Ecto neural progenitor cell (in vitro differentiated cells): Measurements from ENCODE around the gene FILIP1L.

Experiments
- DNase-seq: peaks from one replicate; pipeline ENCODE4 v3.0.0-alpha.2; 2018; ENCODE audit warnings: low spot score

Gene FILIP1L

DNA sequence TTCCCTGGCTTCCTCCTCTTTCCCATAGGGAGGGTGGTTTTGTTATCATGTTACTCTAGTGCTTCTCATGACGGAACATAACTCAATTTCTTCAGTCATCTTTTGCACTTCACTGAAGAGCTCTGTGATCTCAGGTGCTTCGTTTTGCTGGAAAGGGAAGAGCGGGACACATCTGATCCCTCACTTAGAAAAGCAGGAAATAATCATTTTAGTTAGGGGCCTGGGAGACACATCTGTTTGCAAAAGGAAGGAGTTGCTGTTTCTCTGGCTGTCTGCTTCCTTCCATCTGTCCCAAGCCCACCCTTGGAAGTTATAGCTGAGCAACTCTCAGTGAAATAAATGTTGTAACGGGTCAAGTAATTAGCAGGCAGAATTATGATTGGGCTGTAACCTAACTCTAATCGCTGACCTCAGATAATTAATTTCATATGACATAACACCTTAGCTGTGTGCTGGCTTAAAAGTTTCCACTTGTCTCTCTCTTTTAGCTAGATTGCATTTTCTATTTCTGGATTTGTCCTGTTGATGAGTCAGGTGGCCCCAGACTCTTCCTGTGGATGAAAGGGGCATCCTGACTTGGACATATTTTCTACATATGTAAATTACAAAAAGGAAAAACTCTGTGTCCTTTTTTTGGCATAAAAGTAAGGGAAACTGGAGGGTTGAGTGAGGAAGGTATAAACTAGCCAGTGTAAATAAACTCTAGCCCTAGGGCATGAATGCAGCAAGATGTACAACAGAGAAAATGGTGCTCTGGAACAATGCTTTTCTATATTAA lies 11.0 kb upstream of the FILIP1L start:
- DNase-seq = no peak

DNA sequence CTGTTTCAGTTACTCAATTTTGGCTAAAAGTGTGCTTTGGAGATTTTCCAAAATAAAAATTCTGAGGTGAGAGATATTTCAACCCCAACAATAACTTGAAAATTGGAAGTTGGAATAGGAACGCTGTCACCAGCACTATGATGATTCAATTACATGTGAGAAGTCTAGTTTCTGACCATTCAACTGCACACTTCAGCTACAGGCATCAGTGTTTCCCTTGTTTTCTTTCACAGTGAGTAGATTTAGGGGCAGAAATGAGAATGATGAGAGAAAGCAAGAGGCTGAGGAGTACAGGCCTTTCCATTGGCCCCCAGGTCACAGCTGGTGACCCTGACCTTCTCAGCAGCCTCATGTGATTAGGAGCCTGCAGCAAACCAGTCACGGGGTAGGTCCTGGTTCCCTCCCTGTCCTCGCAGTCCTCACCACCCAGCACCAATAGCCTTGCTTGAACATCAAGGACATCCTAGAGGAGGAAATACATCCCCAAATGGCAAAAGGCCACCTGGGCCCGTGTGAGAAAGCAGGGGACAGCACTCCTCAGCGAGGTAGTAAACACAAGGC lies 10.0 kb upstream of the FILIP1L start:
- no peak for DNase-seq

DNA sequence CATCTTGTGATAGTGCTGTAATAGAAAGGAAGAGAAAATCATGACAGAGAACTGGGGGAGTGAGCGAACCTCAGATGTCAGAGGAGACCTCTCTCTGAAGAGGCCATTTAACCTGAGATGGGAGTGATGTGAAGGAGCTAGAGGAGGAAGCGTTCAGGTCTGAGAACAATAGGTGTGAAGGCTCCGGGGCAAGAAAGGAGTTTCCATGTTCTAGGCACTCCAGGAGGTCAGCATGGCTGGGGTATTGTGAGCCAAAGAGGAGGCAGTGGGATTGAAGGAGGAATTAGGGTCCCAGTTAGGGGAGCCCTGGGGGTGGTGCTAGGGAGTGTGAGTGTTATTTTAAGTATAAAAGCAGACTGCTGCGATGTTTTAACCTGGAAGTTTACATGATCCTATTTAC lies 8.8 kb upstream of the FILIP1L start:
- DNase-seq = no peak

DNA sequence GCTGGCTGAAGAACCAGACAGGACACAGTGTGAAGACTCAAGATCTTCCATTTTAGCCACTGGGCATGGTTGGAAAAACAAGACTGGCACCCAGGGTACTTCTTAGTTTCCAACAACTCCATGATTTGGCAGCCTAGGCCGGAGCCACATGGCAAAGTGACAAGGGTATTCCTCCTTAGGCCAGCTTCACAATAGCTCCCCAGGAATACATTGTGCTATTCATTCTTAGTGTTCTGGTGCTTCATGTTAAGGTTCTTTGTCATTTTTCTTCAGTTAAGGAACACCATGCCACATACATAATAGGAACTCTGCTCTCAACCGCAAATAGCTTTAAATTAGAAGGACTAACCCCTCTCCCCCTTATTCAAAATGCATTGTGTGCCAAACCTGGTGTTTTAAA lies 8.0 kb upstream of the FILIP1L start:
- no peak for DNase-seq

DNA sequence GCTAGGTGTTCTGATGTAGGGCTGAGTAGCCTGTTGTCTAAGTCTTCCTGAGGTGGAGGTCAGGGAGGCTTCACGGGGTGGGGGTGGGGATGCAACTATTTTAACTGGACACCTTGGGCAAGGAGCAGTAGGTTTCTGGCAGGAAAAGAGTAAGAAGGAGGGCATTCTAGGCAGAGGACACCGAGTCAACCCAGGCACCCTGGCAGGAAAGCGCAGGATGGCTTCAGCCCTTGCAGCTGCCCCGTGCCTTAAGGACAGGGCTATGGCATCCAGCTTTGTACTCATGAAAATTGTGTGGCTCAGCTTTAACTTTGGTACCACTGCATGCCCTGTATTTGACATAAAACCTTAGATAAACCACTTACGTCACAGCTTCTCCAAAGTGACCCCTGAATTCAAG lies 6.4 kb upstream of the FILIP1L start:
- DNase-seq = no peak

DNA sequence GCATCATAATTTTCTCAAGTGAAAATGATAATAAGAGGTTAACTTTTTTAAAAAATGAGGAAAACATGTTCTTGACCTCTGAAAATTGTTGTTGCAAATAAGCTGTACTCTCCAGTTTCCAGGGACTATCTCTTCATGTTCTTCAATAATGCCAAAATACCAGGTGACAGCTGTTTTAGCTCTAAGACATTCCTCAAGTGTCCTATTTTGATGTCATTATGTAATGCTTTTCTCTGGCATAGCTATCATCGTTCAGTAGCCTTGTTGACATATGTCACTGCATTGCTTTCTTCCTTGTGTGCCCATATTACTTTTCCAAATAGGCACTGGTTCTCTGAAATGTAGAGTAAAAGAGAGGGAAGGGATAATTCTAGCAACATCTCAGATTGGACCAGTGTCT lies 5.7 kb upstream of the FILIP1L start:
- DNase-seq = no peak

DNA sequence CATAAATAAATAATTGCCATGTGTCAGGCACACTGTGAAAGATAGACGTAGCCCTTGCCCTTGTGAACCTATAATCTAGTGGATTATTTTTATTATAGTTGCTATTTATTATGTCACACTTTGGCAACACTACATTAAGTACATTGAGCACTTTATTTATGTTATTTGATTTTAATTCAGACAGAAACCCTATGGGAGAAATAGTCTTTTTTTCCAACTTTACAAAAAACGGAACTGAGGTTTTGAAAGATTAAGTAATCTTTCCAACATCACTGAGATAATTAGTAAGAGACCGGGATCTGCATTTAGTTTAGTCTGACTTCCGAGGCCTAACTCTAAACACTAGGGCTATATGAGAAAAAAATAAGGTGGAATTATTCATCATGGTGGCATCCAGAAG lies 2.8 kb upstream of the FILIP1L start:
- DNase-seq = no peak

DNA sequence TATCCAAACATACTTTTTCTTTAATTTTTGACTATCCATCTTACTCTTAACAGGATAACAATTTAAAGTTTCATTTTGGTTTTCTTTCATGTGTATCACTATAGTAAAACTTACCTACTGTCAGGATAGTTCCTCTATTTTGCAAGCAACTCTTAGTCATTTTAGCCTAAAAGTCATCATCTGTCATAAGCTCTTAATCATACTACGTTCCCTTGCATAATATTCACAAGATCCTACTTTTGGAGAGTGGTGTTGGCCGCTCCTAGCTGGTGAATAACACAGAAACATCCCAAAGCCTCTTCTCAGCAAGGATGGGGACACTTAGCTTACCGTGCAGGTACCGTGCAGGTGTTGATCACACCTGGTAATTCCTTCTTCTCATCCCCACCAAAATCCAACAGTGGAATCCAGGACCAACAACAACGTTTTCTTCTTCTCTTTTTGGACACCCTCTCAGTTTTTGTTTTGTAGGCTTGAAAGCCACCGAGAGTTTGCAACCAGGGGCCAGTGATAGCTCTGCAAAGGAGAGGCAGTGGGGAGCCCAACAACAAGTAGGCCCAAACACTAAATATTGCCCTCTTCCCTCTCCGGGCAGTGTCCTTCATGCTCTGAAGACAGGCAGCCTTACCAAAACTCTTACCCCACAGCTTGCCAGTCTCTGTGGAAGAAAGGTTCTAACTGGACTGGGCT lies 433 bp downstream of the FILIP1L start:
- no peak for DNase-seq

DNA sequence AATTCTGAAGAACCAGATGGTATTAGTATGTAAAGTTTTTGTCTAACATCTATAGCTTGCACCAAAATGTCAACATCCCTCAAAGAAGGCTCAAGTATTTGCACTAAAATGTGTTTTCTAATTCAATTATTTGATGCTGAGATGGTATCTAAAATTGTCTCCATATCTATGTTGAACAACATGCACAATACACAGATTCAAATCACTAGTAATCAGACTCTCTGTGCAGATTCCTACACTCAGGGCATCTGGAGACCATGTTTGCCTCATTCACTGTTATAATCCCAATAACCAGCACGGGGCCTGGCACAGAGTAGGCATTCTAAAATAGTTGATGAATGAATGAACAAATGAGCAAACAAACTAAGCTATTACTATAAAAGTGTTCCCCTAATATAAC lies 2.6 kb downstream of the FILIP1L start:
- no peak for DNase-seq

DNA sequence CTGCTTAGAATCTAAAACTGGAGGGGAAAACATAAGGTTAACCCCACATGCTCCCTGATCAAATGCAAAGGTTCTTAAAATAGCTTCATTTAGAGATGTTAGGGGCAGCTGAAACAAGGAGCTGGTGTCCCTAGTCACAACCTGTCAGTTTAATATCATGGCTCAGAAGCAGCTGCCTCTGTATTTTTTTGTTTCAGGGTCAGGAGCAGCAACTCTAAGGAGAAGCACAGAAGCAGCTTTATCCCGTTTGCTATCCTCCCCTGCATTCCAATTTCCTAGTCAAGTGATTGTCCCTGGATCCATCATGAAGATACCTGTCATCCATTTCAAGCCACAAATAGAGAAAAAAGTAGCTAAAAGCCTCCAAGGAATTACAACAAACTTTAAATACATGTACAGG lies 4.1 kb downstream of the FILIP1L start:
- DNase-seq = no peak

DNA sequence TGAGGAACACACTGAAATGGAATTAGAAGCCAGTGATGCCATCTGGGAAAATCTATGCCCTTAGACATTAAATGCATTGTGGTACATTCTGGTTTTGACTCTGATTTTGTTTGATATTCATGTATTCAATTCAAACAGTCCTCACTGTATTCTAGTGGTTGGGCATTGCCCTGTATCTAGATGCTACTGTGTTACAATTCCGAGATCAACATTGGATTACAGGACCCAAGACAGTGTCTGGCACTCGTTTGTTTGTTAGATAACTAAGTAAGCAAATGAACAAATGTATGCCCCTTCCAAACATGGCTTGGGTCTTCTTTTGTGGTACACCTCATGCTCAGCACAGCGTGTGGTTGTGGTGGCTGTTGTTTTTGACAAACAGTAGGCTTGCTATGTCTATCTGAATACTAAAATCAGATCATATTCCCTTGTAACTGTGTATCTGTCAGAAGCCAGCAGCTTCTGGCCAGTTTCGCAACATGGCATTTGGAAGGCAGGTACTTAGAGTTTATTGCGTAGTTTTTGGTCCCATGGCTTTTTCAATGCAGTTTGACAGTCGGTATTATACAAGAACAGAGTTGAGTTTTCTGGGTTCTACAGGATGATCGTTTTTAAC lies 5.7 kb downstream of the FILIP1L start:
- no peak for DNase-seq

DNA sequence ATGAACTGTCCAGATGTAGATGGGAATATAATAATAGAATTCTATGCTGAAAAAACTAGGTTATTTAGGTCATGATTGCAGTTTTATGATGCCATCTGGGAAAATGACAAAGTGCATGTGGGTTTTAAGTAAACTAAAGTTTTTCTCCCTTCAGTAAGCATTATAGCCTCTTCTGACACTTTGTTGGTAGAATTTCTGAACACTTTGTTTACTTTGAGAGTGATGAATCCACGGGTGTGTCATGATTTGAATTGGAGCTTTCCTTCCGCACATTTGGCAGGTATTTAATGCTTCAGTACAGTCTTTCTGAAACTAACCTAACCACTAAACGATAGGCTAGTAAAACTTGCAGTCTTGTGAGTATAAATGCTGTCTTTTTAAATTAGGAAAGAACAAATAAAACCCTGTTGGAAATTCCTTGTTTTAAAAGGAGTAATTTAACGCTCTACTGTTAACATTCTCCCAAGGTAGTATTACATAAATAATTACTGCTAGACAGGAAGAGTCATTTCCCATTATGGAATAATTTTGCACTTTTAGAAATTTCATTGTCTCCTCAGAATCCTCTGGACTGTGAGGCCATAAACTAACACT lies 7.0 kb downstream of the FILIP1L start:
- DNase-seq = no peak

DNA sequence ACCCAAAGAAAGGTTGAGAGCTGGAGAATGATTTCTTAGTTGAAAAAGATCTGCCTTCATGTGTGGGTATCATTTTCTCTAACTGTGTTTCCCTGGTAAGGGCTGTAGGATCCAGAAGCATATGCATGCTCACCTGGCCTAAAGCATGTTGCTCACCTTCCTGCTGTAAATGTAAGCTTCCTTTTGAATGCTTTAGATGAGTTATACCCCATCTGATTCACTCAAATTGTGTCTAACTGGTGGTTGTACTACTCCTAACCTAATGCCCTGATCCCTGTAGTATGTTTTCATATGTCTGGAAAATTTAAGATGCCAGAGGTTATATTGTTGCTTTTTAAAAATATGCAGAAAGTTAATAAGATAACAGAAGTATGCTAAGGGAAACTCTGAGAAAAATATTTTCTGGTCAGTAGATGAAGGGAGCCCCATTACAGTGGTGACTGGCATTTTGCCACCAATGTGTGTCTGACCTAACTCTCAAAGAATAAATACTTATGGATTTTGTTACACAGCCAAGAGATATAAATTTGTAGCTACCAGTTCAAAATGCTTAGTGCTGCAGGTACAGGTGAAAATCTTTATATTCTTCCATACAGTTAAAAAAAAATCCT lies 7.7 kb downstream of the FILIP1L start:
- no peak for DNase-seq

DNA sequence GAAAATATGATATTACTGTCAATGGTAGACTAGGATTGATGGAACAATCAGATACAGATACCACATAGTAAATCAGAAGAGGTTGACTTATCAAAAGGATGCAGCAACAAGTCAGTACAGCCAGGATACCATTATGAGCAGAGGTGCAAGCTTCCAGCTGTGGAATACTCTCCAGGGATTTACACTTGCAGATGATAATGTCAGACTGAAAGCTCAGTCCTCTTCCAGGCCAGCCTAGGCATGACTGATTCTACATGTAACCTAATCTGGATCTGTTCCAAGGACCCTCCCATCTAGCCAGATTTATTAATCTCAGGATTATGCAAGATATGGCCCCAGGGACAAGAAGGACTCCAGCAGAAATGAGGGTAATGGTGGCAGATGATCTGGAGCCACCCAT lies 8.2 kb downstream of the FILIP1L start:
- DNase-seq = no peak

DNA sequence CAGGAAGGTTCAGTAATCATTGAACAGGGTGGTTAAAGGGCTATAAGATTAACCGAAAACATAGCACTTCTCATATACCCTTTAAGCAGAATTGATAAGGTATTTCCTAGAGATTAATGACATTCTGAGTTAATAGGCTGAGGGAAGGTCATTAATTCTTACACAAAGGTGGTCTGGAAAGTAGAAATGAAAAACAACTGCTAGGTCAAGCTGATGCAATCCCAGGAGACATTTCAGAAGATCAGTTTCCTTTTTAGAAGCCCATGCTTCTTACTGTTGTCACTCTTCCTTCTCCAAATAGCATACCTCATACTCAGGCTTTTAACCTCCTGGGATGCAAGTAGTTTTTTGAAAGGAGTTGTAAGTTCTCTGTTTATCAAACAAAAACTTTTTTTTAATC lies 8.8 kb downstream of the FILIP1L start:
- DNase-seq = no peak

DNA sequence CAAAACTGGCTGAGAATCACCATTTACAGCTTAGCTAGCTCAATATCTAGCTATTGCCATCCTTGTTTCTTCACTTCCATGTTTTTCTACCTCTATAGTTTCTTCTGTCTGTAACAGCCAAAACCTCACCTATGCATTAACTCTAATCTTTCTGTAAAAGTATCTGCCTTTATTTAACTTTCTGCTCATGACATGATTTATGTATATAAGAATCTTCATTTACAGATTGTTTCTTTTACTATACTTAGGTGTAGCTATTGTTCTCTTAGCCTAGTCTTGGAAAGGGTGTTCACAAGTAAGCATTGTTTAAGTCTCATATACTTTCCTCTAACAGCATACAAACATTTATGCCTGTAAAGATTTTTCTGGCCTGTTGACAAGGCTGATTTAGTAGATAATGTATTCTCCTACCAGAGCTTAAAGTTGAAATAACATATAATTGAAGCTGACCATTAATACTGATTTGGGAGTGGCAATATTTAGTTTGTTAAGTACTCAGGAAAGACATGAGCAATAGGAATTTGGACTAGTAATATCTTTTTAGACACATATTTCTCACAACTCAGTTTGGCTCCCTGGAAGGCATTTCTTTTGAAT lies 9.4 kb downstream of the FILIP1L start:
- DNase-seq = no peak

DNA sequence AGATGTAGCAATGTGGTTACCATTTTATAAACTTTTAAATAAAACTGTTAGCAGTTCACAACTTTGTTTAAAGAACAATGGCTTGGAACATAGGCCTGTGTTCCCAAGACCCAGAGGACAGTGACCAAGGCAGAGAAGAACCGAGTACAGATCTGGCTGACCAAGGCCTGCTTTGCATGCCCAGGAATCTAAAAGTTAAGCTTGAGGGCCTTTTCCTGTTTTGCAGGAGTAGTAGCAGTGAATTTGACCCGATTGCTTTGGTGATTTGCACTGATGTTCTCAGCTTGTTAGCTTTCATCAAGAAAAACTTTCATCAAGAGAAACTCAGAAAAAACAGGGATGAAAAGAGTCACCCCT lies 9.9 kb downstream of the FILIP1L start:
- no peak for DNase-seq

DNA sequence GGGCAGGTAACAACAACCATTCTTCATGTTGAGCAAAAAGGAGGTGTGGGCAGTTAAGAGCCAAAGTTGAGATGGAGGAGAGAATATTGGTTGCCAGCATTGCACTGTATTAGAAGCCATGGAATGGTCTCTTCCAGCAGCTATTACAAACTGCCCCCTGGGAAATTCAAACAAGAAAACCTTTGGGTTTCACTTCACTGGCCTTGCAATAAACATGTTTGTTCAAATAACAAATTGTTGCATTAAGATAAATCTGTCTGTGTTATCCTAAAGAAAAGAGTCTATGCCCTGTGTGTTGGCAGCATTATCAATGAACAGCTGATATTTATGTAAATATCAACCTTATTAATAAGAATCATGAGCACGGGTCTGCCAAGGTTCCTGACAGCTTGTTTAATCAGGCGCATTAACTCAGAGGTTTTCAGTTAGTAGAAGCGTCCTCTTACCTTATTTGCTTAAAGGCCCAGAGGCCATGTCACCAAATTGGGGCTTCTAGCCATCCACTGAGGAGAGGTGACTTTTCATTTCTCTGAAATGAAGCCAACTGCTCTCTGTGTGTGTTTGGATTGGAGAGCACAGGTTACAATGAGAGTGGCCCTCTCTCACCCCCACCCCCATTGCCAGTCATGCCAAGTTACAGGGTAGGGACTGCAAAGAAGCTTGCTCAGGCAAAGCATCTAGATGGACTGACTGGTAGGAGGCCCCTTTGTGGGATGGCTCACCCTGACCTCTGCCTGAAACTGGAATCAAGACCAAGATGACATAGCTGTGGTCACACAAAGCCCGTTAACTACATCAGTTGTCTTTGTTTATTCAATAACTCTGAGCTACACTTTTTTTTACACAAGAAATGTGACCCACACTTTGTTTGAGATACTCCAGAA lies 10.5 kb downstream of the FILIP1L start:
- DNase-seq = no peak

DNA sequence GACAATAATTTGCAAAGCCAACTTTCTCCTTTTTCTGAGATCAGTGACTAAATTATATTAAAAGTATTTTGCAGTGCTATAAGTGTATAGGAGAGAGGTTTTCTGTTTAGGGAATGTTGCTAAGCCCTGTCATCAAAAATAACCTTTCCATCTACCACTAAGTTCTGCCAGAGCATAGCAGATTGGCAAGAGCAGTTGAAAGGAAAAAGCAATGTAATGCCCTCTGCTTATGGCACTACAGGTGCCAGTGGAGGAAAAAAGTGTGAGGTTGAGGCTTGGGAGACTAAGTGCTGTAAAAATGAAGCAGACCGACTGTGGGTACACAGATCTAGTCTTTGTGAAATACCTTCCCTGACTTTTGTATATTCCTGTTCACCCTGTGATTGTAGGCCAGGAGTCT lies 11.5 kb downstream of the FILIP1L start:
- DNase-seq = no peak

DNA sequence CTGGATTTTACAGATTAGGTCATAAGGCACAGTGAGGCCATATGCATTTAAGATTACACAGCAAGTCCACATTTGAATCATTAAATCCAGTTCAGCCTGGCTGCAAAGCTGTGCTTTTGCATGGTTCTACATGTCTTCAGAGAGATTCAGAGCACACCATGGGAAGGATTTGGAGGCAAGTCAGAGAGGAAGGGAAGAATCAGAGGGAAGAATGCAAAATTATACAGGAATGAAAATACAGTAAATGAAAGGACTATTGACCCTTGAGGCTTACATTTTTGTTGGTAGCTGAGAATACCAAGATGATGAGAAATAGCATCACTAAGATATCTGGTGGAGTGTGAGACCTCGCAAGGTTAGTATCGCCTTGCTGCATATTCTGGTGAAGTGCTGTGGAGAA lies 13.9 kb downstream of the FILIP1L start:
- no peak for DNase-seq

DNA sequence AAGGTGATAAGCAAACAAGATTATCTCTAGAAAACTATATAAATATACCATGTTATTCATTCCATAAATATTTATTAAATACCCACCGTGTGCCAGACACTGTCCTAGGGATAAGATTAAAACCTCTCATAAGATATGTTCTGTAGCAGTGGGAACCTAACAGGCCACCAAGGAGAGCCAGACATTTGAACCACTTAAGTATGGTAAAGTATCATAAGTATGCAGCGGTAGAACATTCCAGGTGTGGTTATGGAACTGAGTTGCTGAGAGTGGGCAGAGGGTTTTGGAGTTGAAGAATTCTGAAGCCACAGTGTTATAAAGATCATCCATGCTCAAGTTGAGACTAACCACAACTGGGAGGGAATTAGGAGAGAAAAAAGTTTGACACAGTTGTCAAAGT lies 14.7 kb downstream of the FILIP1L start:
- DNase-seq = no peak
